Vagina (tissue), 2 donors: ENCODE data around the gene ANAPC15. TPM values are rescaled to one million over a fixed set of nuclear protein-coding genes. Genes with fewer than 3 reads are reported as not detected.

Experiments used
- DNase-seq, 2 donors: peaks; one replicate each; pipeline ENCODE4 v3.0.0-alpha.2; 2017; ENCODE audit errors: extremely low spot score in 2 of 2
- H3K27ac ChIP-seq: fragments of 200-600 bp; sonication (generic); one replicate; pipeline ENCODE4 v1.5.1; 2019
- H3K27me3 ChIP-seq: fragments of 200-600 bp; sonication (generic); one replicate; pipeline ENCODE4 v1.5.1; 2019
- H3K36me3 ChIP-seq, 2 donors: fragments of 200-600 bp; sonication (generic); one replicate each; pipeline ENCODE4 v1.5.1; 2017 to 2019
- H3K4me1 ChIP-seq: fragments of 200-600 bp; sonication (generic); one replicate; pipeline ENCODE4 v1.5.1; 2019
- H3K4me3 ChIP-seq, 2 donors: fragments of 200-600 bp; sonication (generic); 1 replicate in 1 of 2; 2 replicates in 1 of 2; pipeline ENCODE4 v1.5.1; 2016 to 2019
- H3K9me3 ChIP-seq: fragments of 200-600 bp; sonication (generic); one replicate; pipeline ENCODE4 v1.5.1; 2019
- CTCF ChIP-seq, 3 experiments: fragments of 450-650 bp in 2 of 3; fragments of 200-600 bp in 1 of 3; sonication (generic) in 1 of 3; IDR thresholded peaks; one replicate each; pipeline ENCODE4 v1.5.1; 2017 to 2019; ENCODE audit warnings: antibody characterized with exemption in 3 of 3, mild to moderate bottlenecking in 2 of 3, moderate library complexity in 2 of 3
- POLR2A ChIP-seq, 2 donors: fragments of 450-650 bp; IDR thresholded peaks; one replicate each; pipeline ENCODE4 v1.6.1; 2017; ENCODE audit warnings: antibody characterized with exemption in 2 of 2, mild to moderate bottlenecking in 2 of 2, moderate library complexity in 2 of 2
- POLR2AphosphoS5 ChIP-seq, 2 donors: sonication (generic); formaldehyde crosslinking; IDR thresholded peaks; one replicate each; pipeline ENCODE4 v1.9.0; 2017; ENCODE audit warnings: antibody characterized with exemption in 2 of 2, mild to moderate bottlenecking in 2 of 2, low read depth in 1 of 2; ENCODE audit not compliant: insufficient read depth in 1 of 2
- intact Hi-C: fragments of 100-400 bp; cut with DNase I; formaldehyde crosslinking; loops from one replicate; pipeline ENCODE4 v1.15.1; 2023
- total RNA-seq: library from RNA; depleted of rRNA; stranded (reverse); fragments of >200 nt; gene quantifications from one replicate; pipeline ENCODE4 v1.2.3, GENCODE V29; 2016

Gene ANAPC15
- total RNA-seq, 1 donor from 2014 or later = 19.9 TPM

GRCh38 chr11:72132646-72133045, 20.2 kb upstream of the ANAPC15 start:
- intact Hi-C loops = no loop called here
- H3K27ac ChIP-seq = no peak overlapping the region
- no peak overlapping the region for H3K4me3 ChIP-seq

GRCh38 chr11:72129381-72129780, 16.9 kb upstream of the ANAPC15 start:
- H3K36me3 ChIP-seq = no peaks in the 10 kb centered on the region
- no peak overlapping the region for H3K27ac ChIP-seq
- H3K4me1 ChIP-seq = no peaks in the 10 kb centered on the region
- H3K4me3 ChIP-seq = no peak overlapping the region
- intact Hi-C loops = no loop called here
- no peaks in the 10 kb centered on the region for H3K27me3 ChIP-seq
- no peaks in the 10 kb centered on the region for H3K9me3 ChIP-seq
- TF ChIP-seq CTCF (IDR thresholded peaks at IDR 0.05) (no peak), POLR2A (IDR thresholded peaks at IDR 0.05) (no peak), POLR2AphosphoS5 (IDR thresholded peaks at IDR 0.05; ENCODE audit: insufficient read depth in 1 of 2, low read depth in 1 of 2) (no peak)
- DNase-seq = no peak

More at GRCh38 chr11:72132646-72133045, 20.2 kb upstream of the ANAPC15 start:
- H3K27me3 ChIP-seq = no peaks in the 10 kb centered on the region
- no peaks in the 10 kb centered on the region for H3K36me3 ChIP-seq
- TF ChIP-seq CTCF (IDR thresholded peaks at IDR 0.05) = no peak
- no peak for TF ChIP-seq POLR2AphosphoS5 (IDR thresholded peaks at IDR 0.05; ENCODE audit: insufficient read depth in 1 of 2, low read depth in 1 of 2)
- TF ChIP-seq POLR2A (IDR thresholded peaks at IDR 0.05) = no peak
- H3K9me3 ChIP-seq = no peaks in the 10 kb centered on the region
- DNase-seq = no peak
- no peaks in the 10 kb centered on the region for H3K4me1 ChIP-seq

GRCh38 chr11:72127923-72128322, 15.4 kb upstream of the ANAPC15 start:
- Histone ChIP-seq H3K4me1 (no peaks in the 10 kb centered on the region), H3K36me3 (no peaks in the 10 kb centered on the region), H3K27ac (no peak overlapping the region), H3K4me3 (no peak overlapping the region), H3K27me3 (no peaks in the 10 kb centered on the region), H3K9me3 (no peaks in the 10 kb centered on the region)
- intact Hi-C loops = no loop called here
- no peak for DNase-seq
- TF ChIP-seq CTCF (IDR thresholded peaks at IDR 0.05) = no peak
- no peak for TF ChIP-seq POLR2AphosphoS5 (IDR thresholded peaks at IDR 0.05; ENCODE audit: insufficient read depth in 1 of 2, low read depth in 1 of 2)
- no peak for TF ChIP-seq POLR2A (IDR thresholded peaks at IDR 0.05)

GRCh38 chr11:72125956-72126355, 13.5 kb upstream of the ANAPC15 start:
- no peaks in the 10 kb centered on the region for H3K27me3 ChIP-seq
- no peaks in the 10 kb centered on the region for H3K36me3 ChIP-seq
- DNase-seq = no peak
- no peaks in the 10 kb centered on the region for H3K9me3 ChIP-seq
- H3K27ac ChIP-seq = no peak overlapping the region
- no peak overlapping the region for H3K4me3 ChIP-seq
- intact Hi-C loops = no loop called here
- H3K4me1 ChIP-seq = no peaks in the 10 kb centered on the region
- TF ChIP-seq POLR2A (IDR thresholded peaks at IDR 0.05) (no peak), CTCF (IDR thresholded peaks at IDR 0.05) (no peak), POLR2AphosphoS5 (IDR thresholded peaks at IDR 0.05; ENCODE audit: insufficient read depth in 1 of 2, low read depth in 1 of 2) (no peak)

- Histone ChIP-seq H3K9me3 (no peaks in the 10 kb centered on the region), H3K36me3 (no peaks in the 10 kb centered on the region), H3K4me3 (no peak overlapping the region), H3K4me1 (no peaks in the 10 kb centered on the region), H3K27me3 (no peaks in the 10 kb centered on the region), H3K27ac (no peak overlapping the region)
- DNase-seq = no peak
- intact Hi-C loops = no loop called here
- no peak for TF ChIP-seq POLR2A (IDR thresholded peaks at IDR 0.05)
- no peak for TF ChIP-seq POLR2AphosphoS5 (IDR thresholded peaks at IDR 0.05; ENCODE audit: insufficient read depth in 1 of 2, low read depth in 1 of 2)
- no peak for TF ChIP-seq CTCF (IDR thresholded peaks at IDR 0.05)
Measured at GRCh38 chr11:72124046-72124445, 11.6 kb upstream of the ANAPC15 start.
